GM19238 (cell line): ENCODE data around the gene ATP6V0E2.

Source experiments
- DNase-seq: peaks from one replicate; pipeline ENCODE4 v3.0.0; 2011; ENCODE audit warnings: low spot score; ENCODE audit not compliant: insufficient read length

Gene ATP6V0E2

DNA sequence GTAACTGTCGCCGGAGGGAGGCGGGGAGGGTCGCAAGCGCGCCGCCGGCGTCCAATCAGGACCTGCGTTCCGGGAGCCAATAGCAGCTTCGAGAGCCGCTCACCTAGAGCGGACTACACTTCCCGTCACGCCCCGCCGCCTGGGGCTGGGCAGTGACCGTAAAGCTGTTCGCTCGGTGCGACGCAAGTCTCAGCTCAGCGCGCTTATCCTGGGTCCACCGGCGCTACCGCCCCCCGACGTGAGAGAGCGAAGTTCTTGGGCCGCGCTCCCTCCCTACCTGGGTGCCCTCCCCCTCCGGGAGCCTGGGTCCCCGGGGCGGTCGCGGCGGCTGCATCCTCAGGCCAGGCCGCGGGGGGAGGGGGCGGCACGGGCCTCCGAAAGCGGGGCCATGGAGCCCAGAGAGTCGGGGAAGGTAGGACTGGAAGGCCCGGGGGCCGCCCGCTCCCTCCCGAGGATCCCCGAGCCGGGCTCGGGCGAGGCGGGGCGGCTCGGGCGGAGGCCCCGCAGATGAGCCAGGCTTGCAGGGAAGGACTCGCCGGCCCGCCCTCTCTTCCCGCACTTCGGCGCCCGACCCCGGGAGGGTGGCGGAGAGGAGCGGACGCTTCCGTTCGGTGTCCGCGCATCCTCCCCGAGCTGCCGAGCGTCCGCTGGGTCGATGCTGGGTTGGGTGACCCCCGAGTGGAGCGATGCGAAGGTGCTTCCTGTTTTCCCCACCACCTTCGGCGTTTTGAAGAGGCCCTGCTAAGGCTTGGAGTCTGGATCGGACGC is 35.4 kb upstream of the ATP6V0E2 start, which contains the start of gene ZNF862:
ZNF862 (plus strand) TSS at position 152 of the 768 bp plus-strand sequence; CDS start at position 389, 237 bp downstream.
- peak; percentile 100 for DNase-seq

DNA sequence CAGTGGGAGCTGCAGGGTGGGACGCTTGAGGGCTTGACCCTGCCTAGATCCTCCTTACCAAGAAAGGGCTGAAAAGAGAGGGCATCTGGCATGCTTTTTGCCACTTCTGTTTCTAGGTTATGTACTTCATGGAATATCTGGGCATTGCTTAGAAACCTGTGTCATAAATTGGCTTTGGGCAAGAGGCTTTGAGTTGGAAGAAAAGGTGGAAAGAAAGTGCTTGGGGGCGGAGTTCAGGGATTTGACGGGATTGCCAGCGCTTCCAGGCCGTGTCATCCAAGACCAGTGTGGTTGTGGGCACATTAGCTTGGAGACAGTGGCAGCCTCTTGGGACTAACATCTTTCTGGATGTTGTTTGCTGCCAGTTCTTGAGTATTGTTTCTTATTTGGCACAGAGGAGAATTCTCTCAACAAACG is 34.8 kb upstream of the ATP6V0E2 start:
- DNase-seq, result no peak

DNA sequence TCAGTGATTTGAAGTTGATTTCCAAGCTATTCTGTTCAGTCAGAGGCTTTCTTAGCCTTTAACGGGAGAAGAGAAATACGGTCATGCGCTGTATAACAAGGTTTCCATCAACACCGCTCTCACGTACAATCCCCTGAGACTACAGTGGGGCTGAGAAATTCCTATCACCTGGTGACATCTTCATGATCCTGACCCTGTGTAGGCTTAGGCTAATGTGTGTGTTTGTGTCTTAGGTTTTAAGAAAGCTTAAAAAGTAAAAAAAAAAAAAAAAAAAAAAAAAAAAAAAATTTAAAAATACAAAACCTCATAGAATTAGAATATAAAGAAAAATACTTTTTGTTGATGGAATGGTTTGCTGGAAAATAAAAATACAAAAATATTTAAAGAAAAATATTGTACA is 33.8 kb upstream of the ATP6V0E2 start:
- no peak for DNase-seq

DNA sequence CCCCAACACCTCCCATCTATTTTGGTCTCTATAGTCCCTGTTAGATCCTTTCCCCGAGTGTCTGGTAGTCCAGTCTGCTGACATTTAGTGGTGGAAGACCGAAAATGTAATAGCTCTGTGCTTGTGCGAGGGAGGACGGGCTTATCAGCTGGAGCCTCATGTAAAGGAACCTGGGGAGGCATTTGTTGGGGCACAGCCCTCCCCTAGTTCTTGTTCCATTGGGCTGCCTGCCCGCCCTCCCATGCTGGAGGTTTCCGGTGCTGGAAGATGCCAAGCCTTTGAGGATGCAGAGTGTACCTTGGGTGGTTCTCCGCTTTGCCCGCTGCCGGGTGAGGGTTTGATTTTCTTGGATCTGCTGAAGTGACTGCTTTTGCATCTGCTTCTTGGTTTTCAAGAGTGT is 30.2 kb upstream of the ATP6V0E2 start:
- DNase-seq, result no peak

DNA sequence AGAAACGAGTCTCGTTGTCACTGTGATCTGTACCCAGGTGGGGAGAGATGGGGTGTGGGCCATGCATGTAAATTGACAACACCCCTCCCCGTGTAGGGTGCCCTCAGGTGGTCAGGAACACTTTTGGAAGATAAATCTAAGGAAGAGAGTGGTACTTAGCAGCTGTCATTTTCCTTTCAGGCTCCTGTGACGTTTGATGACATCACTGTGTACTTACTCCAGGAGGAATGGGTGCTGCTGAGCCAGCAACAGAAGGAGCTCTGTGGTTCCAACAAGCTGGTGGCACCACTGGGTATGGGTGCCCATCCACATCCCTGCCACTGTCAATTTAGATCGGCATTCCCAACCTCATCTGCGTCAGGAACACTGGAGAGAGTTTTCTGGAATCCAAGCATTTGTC is 29.3 kb upstream of the ATP6V0E2 start:
- DNase-seq, result no peak

DNA sequence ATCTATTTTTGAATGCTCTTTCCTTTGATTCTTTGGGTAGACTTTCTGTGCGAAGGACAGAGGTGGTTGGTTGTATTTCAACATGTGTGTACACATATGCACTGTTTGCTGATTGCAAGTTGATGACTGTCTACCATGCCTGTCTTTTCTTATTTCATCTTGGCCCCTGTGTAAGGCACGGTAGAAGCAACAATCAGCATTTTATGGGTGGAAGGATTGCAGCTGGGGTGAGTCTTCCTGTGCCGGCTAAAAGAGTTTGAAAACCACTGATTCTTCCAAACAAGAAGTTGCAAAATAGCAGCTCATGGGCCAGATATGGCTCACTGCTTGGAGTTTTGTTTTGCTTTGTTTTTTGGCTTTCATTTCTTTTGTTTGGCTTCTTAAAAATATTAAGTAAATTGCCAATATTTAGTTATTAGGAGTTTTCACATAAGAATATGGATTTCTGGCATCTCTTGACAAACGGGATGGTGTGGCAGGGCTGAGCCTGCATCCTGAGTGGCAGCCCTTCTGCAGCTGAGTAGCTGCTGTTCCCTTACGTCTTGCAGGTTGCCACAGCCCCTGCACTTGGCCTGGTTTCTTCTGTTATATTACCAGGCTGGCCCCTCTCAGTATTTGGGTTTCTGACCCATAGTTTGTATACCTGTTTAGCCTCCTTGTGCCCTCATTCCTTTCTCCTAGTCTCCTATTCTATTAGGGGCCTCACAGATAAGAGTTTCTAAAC is 28.4 kb upstream of the ATP6V0E2 start:
- DNase-seq, result no peak

DNA sequence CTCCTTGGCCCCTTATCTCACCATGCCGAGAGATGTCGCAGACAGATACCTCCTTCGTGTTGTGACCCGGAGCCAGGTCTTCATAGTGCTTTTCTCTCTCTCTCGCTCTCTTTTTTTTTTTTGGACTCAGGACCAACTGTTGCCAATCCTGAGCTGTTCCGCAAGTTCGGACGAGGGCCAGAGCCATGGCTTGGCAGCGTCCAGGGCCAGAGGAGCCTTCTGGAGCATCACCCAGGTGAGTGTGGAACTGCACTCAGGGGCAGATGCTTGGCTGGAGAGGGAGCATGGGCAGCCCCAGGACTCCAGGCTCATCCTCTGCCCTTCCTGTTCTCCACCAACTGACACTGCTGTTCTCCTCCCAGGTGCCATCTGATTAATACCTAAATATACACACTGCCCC is 27.7 kb upstream of the ATP6V0E2 start:
- no peak for DNase-seq

DNA sequence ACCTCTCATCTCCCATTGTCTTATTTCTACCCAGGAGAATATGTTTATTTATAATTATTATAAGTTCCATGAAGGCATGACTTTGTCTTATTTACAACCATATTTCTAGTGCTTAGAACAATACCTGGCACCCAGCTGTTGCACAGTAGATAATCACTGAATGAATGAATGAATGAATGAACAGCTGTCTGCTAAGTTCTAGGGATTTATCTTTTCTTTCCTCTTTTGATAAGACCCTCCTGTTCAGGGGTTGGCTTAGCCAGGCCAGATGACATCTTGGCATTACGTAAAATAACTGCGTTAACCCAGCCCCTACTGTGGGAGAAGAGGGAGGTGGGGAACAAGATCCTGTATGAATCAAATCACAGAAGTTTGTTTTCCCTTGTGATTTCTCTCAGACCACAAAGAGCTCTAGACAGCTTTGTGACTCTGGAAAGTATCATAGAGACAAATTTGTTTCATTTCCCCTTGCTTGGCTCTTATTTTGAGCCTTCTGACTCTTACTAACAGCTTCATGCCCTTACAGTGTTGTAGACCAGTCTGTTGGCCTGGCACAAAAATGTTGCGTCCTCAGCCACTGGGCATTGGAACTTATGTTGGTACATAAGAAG is 27.2 kb upstream of the ATP6V0E2 start:
- no peak for DNase-seq

DNA sequence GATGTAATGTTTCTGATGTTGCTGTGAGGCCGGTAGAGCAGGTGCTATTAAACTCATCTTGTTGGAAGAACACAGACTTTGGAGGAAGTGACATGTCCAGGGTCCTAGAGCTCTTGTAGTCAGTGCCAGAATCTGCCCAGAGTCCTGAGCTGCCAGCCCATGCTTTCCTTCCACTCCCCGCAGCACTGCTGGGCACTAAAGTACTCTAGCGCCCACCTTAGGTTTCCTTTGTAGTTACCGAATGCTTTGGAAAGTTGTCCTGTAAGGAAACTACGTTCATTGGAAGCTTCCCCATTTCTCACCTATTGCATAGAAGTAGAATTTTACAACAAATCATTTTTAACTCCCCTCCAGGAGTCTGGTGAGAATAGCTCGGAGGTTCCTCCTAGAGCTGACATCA is 24.6 kb upstream of the ATP6V0E2 start:
- no peak for DNase-seq

DNA sequence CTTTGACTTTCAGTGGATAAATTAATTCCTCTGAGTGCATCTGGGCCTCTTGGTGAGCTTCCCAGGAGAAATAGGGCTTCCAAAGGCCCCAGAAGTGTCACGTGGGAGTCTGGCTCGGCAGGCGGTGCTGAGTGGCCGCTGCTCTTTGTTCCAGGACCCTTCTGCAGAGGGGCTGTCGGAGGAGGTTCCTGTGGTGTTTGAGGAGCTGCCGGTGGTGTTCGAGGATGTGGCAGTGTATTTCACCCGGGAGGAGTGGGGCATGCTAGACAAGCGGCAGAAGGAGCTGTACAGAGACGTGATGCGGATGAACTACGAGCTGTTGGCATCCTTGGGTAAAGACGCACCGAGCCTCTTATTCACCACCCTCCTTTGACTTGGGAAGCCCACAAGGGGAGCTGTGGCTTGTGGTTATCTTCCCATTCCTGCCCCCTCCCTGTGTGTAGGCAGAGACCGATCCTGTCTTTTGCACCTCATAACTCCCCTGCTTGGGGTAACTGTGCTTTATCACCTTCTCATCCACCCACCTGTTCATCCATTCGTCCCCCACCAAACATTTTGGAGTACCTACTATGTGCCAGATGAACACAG is 23.7 kb upstream of the ATP6V0E2 start:
- no peak for DNase-seq

DNA sequence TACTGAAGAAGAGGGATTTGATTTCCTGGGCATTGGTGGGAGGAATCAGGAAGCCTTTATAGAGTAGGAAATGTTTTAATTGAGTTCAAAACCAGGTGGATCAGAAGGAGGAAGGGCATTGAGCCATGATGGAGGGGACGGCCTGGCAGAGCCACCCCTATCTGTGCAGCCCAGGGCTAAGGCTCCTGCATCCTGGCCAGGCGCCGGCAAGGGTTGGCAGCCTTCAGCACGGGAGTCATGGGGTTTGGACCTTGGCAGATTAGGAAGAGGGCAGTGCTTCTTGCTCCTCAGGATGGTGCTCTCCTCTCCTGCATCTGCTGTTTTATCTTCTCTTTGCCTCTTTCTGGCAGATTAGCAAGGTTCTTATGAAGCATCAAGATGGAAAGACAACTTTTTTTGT is 23.1 kb upstream of the ATP6V0E2 start:
- DNase-seq, result no peak

DNA sequence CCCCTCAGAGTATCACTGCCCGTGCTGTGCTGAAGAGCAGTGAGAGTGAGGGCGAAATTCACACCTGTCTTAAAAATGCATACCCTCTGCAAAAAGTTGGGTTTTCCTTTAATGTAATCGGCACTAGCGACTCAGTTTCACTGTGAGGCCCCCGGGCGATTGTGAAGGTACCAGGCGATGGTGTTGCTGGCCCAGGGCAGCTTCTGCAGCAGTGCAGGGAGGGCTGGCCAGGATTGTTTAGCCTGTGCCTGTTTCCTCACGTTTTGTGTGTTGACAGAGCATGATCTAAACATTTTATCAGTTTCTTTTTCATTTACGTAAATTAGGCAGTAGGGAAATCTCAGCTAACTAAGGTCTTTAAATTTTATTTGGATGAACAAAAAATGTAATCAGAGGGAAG is 22.3 kb upstream of the ATP6V0E2 start:
- no peak for DNase-seq

DNA sequence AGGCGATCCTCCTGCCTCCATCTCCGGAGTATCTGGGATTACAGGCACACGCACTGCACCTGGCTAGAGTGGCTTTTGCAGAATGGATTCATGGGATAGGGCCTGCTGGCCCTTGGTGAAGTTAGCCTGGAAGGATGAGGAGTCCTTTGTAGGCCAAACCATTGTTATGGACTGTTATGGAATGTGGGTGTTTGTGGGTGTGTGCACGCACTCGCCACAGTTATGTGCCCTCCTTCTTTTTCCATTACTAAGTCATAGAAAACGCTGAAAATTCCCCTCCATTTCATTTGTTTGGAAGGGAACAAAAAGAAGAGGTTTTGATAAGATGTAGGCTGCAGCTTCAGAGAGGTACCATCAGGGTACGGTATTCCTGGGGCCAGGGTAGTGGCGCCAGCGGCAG is 20.6 kb upstream of the ATP6V0E2 start:
- DNase-seq, result no peak

DNA sequence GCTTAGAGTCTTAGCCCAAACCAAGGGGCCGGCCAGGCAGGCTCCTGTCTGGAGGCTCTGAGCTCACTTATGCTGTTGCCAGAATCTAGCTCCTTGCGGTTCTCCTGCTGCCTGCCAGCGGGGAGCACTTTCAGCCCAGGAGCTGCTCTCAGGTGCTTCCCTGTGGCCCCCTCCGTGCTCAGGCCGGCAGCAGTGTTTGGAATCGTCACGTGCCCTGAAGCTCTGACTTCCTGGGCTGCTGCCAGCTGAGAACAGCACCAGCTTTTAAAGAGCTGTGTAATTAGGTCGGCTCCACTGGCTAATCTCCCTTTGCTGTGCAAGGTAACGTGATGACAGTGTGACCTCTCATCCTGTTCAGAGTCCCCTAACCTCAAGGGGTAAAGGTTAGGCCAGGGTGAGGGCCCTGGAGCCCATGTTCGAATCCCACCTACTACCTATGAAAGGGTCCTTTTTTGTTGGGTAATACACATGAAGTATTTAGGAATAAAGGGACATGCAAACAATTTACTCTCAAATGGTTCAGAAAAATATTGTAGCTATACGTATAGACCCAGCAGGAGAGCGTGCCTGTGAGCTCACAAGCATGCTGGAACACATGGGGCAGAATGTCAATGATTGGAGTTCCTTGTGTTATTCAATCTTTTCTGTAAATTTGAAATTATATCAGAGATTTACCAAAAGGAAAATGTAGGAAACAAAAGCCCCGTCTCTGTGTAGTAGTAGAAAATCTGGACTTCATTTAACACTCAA is 19.0 kb upstream of the ATP6V0E2 start:
- no peak for DNase-seq

DNA sequence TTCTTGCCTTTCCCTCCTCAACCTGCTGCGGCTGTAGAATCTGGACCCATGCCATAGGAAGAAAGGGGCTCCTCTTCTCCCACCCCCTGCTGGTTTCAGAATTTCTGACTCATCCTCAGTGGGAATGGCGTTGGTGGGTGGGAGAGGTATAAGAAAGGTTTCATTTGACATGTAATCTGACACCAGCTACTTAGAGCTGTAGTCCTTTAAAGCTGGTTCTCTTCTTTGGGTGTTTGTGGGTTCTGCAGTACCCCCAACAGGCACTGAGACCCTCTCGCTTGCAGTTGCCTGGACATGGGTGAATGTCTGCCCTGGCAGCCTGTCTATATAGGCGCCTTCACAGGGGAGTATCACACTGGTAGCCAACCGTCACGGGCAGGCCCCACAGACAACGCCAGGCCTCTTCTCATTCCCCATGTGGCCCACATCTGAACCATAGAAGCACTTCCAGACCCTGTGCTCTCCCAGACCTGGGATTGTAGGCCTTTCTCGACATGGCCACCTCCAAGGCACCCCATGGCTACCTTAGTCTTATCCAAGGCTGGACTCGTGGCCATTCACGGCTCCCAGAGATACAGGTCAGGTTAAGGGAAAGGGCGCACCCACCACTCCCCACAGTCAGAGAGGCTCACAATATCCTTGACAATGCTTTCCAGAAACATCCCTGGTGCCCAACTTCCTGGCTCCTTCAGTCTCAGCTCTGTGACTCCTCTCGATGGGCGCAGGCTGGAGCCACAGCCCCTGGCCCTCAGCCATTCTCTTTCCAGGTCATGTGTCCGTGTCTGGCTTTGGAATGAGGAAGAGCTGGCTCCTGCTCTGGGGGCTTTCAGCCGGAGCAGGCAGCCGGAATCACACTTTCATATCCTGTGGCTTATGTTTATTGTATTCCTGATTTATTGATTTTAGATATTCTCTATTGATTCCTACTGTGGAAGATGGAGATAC is 18.1 kb upstream of the ATP6V0E2 start:
- DNase-seq, result no peak

DNA sequence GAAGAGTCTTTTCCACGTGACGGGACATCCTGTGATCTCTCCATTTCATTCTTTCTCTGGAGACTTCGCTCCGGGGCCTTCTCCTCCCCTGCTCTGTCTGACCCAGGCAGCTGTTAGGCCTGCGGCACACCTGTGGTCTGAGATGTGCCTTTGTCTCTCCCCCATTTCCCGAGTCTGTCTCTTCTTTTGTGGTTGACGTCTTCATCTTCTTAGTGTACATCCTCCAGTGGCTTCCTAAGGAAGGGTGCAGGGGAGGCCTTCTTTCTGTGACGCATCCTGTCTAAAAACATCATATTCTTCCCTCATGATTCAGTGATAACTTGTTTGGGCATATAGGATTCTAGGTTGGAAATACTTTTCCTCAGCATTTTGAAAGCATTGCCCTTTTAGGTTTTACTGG is 17.2 kb upstream of the ATP6V0E2 start:
- no peak for DNase-seq

DNA sequence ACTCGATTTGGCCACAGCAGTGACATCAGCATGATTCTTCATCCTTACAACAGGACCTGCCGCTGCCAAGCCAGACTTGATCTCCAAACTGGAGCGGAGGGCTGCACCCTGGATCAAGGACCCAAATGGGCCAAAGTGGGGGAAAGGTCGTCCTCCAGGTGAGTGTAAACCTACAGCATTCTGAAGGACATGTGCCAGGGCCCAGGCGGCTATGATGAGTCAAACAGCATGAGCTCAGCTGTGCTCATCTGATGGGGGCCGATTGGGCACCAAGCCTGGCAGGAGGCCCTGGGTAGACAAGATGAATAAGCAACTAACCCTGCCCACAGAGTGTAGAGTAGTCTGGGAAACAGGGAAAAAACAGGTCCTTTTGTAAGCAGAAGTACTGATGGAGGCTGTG is 14.4 kb upstream of the ATP6V0E2 start:
- DNase-seq, result no peak

DNA sequence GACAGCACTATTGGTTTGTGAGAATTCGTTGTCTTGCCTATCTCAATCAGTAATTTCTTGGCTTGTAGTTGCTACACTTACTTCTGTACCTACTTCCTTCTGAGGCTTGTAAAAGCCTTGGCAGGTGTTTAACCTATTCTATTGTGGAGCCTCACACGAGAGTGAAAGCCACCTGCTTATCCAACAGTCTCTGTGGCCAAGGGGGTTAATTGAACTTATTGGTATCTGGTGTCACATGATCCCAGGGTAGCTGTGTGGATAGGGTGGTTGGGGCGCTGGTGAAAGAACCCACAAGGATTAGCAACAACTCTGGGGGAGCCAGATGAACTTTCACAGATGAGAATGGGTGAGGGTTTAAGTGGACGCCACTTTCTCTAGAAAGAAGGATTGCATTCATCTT is 13.9 kb upstream of the ATP6V0E2 start:
- DNase-seq, result no peak

DNA sequence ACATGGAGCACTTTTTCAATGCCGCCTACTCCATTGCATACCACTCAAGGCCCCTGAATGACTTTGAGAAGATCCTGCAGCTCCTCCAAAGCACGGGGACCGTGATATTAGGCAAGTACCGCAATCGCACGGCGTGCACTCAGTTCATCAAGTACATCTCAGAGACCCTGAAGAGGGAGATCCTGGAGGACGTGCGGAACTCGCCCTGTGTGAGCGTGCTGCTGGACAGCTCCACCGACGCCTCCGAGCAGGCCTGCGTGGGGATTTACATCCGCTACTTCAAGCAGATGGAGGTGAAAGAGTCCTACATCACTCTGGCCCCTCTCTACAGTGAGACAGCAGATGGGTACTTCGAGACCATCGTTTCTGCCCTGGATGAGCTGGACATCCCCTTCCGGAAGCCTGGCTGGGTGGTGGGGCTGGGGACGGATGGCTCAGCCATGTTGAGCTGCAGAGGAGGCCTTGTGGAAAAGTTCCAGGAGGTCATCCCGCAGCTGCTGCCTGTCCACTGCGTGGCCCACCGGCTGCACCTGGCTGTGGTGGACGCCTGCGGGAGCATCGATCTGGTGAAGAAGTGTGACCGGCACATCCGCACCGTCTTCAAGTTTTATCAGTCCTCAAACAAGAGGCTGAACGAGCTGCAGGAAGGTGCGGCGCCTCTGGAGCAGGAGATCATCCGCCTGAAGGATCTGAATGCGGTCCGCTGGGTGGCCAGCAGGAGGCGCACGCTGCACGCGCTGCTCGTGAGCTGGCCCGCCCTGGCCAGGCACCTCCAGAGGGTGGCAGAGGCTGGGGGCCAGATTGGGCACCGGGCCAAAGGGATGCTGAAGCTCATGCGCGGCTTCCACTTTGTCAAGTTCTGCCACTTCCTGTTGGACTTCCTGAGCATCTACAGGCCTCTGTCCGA is 12.7 kb upstream of the ATP6V0E2 start:
- DNase-seq, result no peak
